ENCODE results near the gene CRHR2. TPM values are rescaled to one million over a fixed set of nuclear protein-coding genes. Genes with fewer than 3 reads are reported as not detected.

Gene CRHR2
- total RNA-seq, 1 experiment from 2014 or later = not detected

GRCh38 chr7:30706316-30706715, 24.1 kb upstream of the CRHR2 start:
- Histone ChIP-seq H3K36me3 (ENCODE audit: insufficient read depth, low read length, poor library complexity, severe bottlenecking) (no peaks in the 10 kb centered on the region), H3K4me3 (ENCODE audit: low read depth, low read length, poor library complexity, severe bottlenecking) (no peak overlapping the region), H3K4me1 (ENCODE audit: insufficient read depth, low read length, poor library complexity, severe bottlenecking) (no peaks in the 10 kb centered on the region), H3K9me3 (ENCODE audit: low read depth, low read length, poor library complexity, severe bottlenecking) (no peaks in the 10 kb centered on the region), H3K27ac (ENCODE audit: low read depth, low read length, poor library complexity, severe bottlenecking) (no peak overlapping the region), H3K27me3 (replicated peaks; ENCODE audit: insufficient read depth, low read depth, low read length, poor library complexity) (peaks cover 2% of the 10 kb centered on the region)
- POLR2A ChIA-PET (ENCODE audit: low non-redundant PET) = no interaction called here
- BruUV-seq (replicated peaks) = no TSS peak
- no peak for DNase-seq (ENCODE audit: low spot score)
- intact Hi-C loops (cut with micrococcal nuclease; ENCODE audit: unreplicated experiment) = no loop called here
- no peak for TF ChIP-seq EZH2 (IDR thresholded peaks at IDR 0.05; ENCODE audit: borderline replicate concordance, low read depth, low read length, poor library complexity, severe bottlenecking)
- no peak for TF ChIP-seq CTCF (conservative IDR thresholded peaks at IDR 0.05; ENCODE audit: low read depth, low read length)
- CTCF ChIA-PET = no interaction called here

- no peaks in the 10 kb centered on the region for H3K36me3 ChIP-seq (ENCODE audit: insufficient read depth, low read length, poor library complexity, severe bottlenecking)
- no peak overlapping the region for H3K4me3 ChIP-seq (ENCODE audit: low read depth, low read length, poor library complexity, severe bottlenecking)
- no peaks in the 10 kb centered on the region for H3K9me3 ChIP-seq (ENCODE audit: low read depth, low read length, poor library complexity, severe bottlenecking)
- H3K4me1 ChIP-seq (ENCODE audit: insufficient read depth, low read length, poor library complexity, severe bottlenecking) = no peaks in the 10 kb centered on the region
- peaks cover 8% of the 10 kb centered on the region for H3K27me3 ChIP-seq (replicated peaks; ENCODE audit: insufficient read depth, low read depth, low read length, poor library complexity)
- TF ChIP-seq CTCF (conservative IDR thresholded peaks at IDR 0.05; ENCODE audit: low read depth, low read length) = no peak
- no peak for TF ChIP-seq EZH2 (IDR thresholded peaks at IDR 0.05; ENCODE audit: borderline replicate concordance, low read depth, low read length, poor library complexity, severe bottlenecking)
- no TSS peak for BruUV-seq (replicated peaks)
- H3K27ac ChIP-seq (ENCODE audit: low read depth, low read length, poor library complexity, severe bottlenecking) = no peak overlapping the region
- intact Hi-C loops (cut with micrococcal nuclease; ENCODE audit: unreplicated experiment) = no loop called here
- ChIA-PET CTCF (no interaction called here), POLR2A (ENCODE audit: low non-redundant PET) (no interaction called here)
- no peak for DNase-seq (ENCODE audit: low spot score)
Observed at GRCh38 chr7:30705596-30705995, 23.3 kb upstream of the CRHR2 start.

GRCh38 chr7:30705008-30705407, 22.8 kb upstream of the CRHR2 start:
- TF ChIP-seq CTCF (conservative IDR thresholded peaks at IDR 0.05; ENCODE audit: low read depth, low read length) = no peak
- TF ChIP-seq EZH2 (IDR thresholded peaks at IDR 0.05; ENCODE audit: borderline replicate concordance, low read depth, low read length, poor library complexity, severe bottlenecking) = no peak
- H3K9me3 ChIP-seq (ENCODE audit: low read depth, low read length, poor library complexity, severe bottlenecking) = no peaks in the 10 kb centered on the region
- H3K36me3 ChIP-seq (ENCODE audit: insufficient read depth, low read length, poor library complexity, severe bottlenecking) = no peaks in the 10 kb centered on the region
- H3K4me3 ChIP-seq (ENCODE audit: low read depth, low read length, poor library complexity, severe bottlenecking) = no peak overlapping the region
- no peak overlapping the region for H3K27ac ChIP-seq (ENCODE audit: low read depth, low read length, poor library complexity, severe bottlenecking)
- CTCF ChIA-PET = no interaction called here
- POLR2A ChIA-PET (ENCODE audit: low non-redundant PET) = no interaction called here
- H3K4me1 ChIP-seq (ENCODE audit: insufficient read depth, low read length, poor library complexity, severe bottlenecking) = no peaks in the 10 kb centered on the region
- peaks cover 14% of the 10 kb centered on the region for H3K27me3 ChIP-seq (replicated peaks; ENCODE audit: insufficient read depth, low read depth, low read length, poor library complexity)
- no TSS peak for BruUV-seq (replicated peaks)
- intact Hi-C loops (cut with micrococcal nuclease; ENCODE audit: unreplicated experiment) = no loop called here
- no peak for DNase-seq (ENCODE audit: low spot score)

All from A673 (cell line).